ENCODE results near the gene UTRN. TPM values are rescaled to one million over a fixed set of nuclear protein-coding genes. Genes with fewer than 3 reads are reported as not detected.
A peak's percentile ranks its signal among the peaks of the same experiment; 100 is the strongest.

Gene UTRN
- total RNA-seq, 2 donors from 2014 or later, result 72.7 to 80.1 TPM

DNA sequence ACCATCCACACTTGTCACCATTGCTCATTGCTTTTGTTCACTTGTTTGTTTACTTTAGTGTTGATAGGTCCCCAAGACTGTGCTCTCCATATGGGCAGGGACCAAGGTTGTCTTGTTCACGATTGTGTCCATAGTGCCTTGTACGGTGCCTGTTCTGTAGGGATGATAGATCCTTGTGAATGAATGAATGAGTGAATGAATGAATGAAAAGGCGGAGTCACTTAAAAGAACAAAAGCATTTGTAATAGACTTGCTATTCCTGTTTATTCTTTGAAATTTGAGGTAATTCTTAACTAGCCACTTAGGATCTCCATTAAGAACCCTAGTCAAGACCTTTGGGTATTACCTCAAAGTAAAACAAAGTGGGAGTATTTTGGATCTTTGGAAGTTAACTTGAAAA is 47.0 kb downstream of the UTRN start:
- H3K4me1 ChIP-seq, result no peaks in the 10 kb centered on the region
- no peak overlapping the region for H3K4me3 ChIP-seq

GRCh38 chr6:144334150-144334708 is 49.1 kb downstream of the UTRN start:
- intact Hi-C loops (cut with DNase I), result loop anchor here (5.0 kb wide), 1 partner anchor 47 kb away; the partner anchor contains the start of gene UTRN
- no peaks in the 10 kb centered on the region for H3K4me1 ChIP-seq
- TF ChIP-seq, protein P1, sequence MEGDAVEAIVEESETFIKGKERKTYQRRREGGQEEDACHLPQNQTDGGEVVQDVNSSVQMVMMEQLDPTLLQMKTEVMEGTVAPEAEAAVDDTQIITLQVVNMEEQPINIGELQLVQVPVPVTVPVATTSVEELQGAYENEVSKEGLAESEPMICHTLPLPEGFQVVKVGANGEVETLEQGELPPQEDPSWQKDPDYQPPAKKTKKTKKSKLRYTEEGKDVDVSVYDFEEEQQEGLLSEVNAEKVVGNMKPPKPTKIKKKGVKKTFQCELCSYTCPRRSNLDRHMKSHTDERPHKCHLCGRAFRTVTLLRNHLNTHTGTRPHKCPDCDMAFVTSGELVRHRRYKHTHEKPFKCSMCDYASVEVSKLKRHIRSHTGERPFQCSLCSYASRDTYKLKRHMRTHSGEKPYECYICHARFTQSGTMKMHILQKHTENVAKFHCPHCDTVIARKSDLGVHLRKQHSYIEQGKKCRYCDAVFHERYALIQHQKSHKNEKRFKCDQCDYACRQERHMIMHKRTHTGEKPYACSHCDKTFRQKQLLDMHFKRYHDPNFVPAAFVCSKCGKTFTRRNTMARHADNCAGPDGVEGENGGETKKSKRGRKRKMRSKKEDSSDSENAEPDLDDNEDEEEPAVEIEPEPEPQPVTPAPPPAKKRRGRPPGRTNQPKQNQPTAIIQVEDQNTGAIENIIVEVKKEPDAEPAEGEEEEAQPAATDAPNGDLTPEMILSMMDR (IDR thresholded peaks at IDR 0.05), result no peak
- H3K36me3 ChIP-seq, result no peaks in the 10 kb centered on the region
- no peak overlapping the region for H3K27ac ChIP-seq
- H3K27me3 ChIP-seq, result no peaks in the 10 kb centered on the region
- H3K9ac ChIP-seq (ENCODE audit: low read depth in 2 of 2, low read length in 2 of 2), result peak overlapping the region in 1 of 2 donors; percentile 42
- no peaks in the 10 kb centered on the region for H3K9me3 ChIP-seq
- peak; percentile 52 for DNase-seq
- no peak overlapping the region for H3K4me3 ChIP-seq

More for the DNA sequence above, 47.0 kb downstream of the UTRN start:
- intact Hi-C loops (cut with DNase I), result loop anchor here (5.0 kb wide), 1 partner anchor 45 kb away; the partner anchor contains the start of gene UTRN
- no peaks in the 10 kb centered on the region for H3K36me3 ChIP-seq
- no peak overlapping the region for H3K9ac ChIP-seq (ENCODE audit: low read depth in 2 of 2, low read length in 2 of 2)
- H3K27me3 ChIP-seq, result no peaks in the 10 kb centered on the region
- H3K9me3 ChIP-seq, result no peaks in the 10 kb centered on the region
- H3K27ac ChIP-seq, result no peak overlapping the region
- TF ChIP-seq, protein P1 (IDR thresholded peaks at IDR 0.05), result no peak
- DNase-seq, result no peak

Other genes starting within 250 kb of the UTRN start
- gene SF3B5, start 189.8 kb upstream of the UTRN start, total RNA-seq, result 100 to 1,000 TPM; 149 to 285 TPM
- gene STX11, start 134.8 kb upstream of the UTRN start, total RNA-seq, result 1 to 10 TPM in 1 of 2 donors, under 1 TPM in 1; 0.59 to 3.8 TPM

Data from colonic mucosa (tissue), 4 donors.